CD4-positive, alpha-beta memory T cell (primary cell): ENCODE results near the gene ZNF823. TPM values are rescaled to one million over a fixed set of nuclear protein-coding genes. Genes with fewer than 3 reads are reported as not detected.
A peak's percentile ranks its signal among the peaks of the same experiment; 100 is the strongest.

Experiments used
- CTCF ChIA-PET: fragments of 350-600 bp; sonication (Branson Sonifier 250); formaldehyde crosslinking; loops from one replicate; lab custom pipeline; 2021; ENCODE audit warnings: inconsistent platforms; ENCODE audit not compliant: partially characterized antibody; lab: Charles Lee
- POLR2A ChIA-PET: fragments of 350-600 bp; sonication (Branson Sonifier 250); formaldehyde crosslinking; loops from one replicate; lab custom pipeline; 2021; ENCODE audit not compliant: partially characterized antibody; lab: Charles Lee
- DNase-seq, 5 donors: peaks; one replicate each; pipeline versions ENCODE4 v3.0.0 to v3.0.0-alpha.2; 2020 to 2022; ENCODE audit warnings: mixed read lengths in 1 of 5
- H3K27ac ChIP-seq: one replicate; pipeline ENCODE4 v1.7.0; 2013; ENCODE audit warnings: low read depth, low read length
- H3K27me3 ChIP-seq: 2 replicates; pipeline ENCODE4 v1.7.0; 2013; ENCODE audit warnings: mild to moderate bottlenecking, low read length, moderate library complexity; ENCODE audit not compliant: insufficient read depth
- H3K36me3 ChIP-seq: 2 replicates; pipeline ENCODE4 v1.7.0; 2013; ENCODE audit warnings: mild to moderate bottlenecking, low read length, moderate library complexity; ENCODE audit not compliant: insufficient read depth
- H3K4me1 ChIP-seq: 2 replicates; pipeline ENCODE4 v1.7.0; 2013; ENCODE audit warnings: mild to moderate bottlenecking, low read length, moderate library complexity; ENCODE audit not compliant: insufficient read depth
- H3K4me3 ChIP-seq, 2 donors: one replicate each; pipeline ENCODE4 v1.7.0; 2013; ENCODE audit warnings: low read length in 2 of 2, mild to moderate bottlenecking in 1 of 2
- H3K9me3 ChIP-seq, 2 donors: one replicate each; pipeline ENCODE4 v1.7.0; 2013; ENCODE audit warnings: low read length in 2 of 2, control low read depth in 1 of 2; ENCODE audit not compliant: control insufficient read depth in 1 of 2
- H3K27ac Mint-ChIP-seq, 7 donors: one replicate each; pipeline ENCODE4 v1.8.0; 2020 to 2021; ENCODE audit warnings: mixed read lengths in 7 of 7, mild to moderate bottlenecking in 6 of 7, inconsistent platforms in 3 of 7, moderate library complexity in 3 of 7
- H3K27me3 Mint-ChIP-seq, 2 donors: one replicate each; pipeline ENCODE4 v1.8.0; 2020 to 2021; ENCODE audit warnings: mixed read lengths in 2 of 2
- H3K36me3 Mint-ChIP-seq, 2 donors: one replicate each; pipeline ENCODE4 v1.8.0; 2020 to 2021; ENCODE audit warnings: mixed read lengths in 2 of 2, inconsistent platforms in 1 of 2, mild to moderate bottlenecking in 1 of 2
- H3K4me1 Mint-ChIP-seq, 4 donors: one replicate each; pipeline ENCODE4 v1.8.0; 2020 to 2021; ENCODE audit warnings: mixed read lengths in 4 of 4, mild to moderate bottlenecking in 1 of 4
- H3K4me3 Mint-ChIP-seq, 8 donors: one replicate each; pipeline ENCODE4 v1.8.0; 2020 to 2021; ENCODE audit warnings: mixed read lengths in 8 of 8, mild to moderate bottlenecking in 7 of 8, moderate library complexity in 6 of 8, inconsistent platforms in 3 of 8
- H3K9me3 Mint-ChIP-seq, 8 donors: one replicate each; pipeline ENCODE4 v1.8.0; 2020 to 2021; ENCODE audit warnings: mixed read lengths in 8 of 8, mild to moderate bottlenecking in 5 of 8, inconsistent platforms in 3 of 8, moderate library complexity in 1 of 8
- intact Hi-C: fragments of 100-400 bp; cut with micrococcal nuclease; formaldehyde crosslinking; loops from one replicate; pipeline ENCODE4 v1.15.1; 2023
- polyA plus RNA-seq, 2 donors: library from polyadenylated mRNA; unstranded; fragments of 300-500 nt; fragmentation: Illumina TruSeq; gene quantifications; one replicate each; pipeline ENCODE4 v1.2.3, GENCODE V29; 2021
- total RNA-seq, 2 experiments: library from RNA; stranded (reverse); gene quantifications; one replicate each; pipeline ENCODE4 v1.2.3, GENCODE V29; 2021

ZNF823 gene
- total and polyA plus RNA-seq, 4 experiments from 2014 or later: 0.92 to 5.4 (median 4.9) TPM

- Histone ChIP-seq H3K27me3 (no peaks in the 10 kb centered on the region), H3K4me3 (no peak overlapping the region), H3K36me3 (no peaks in the 10 kb centered on the region), H3K9me3 (no peaks in the 10 kb centered on the region), H3K4me1 (no peaks in the 10 kb centered on the region), H3K27ac (no peak overlapping the region)
- Mint-ChIP-seq H3K4me1 (no peaks in the 10 kb centered on the region), H3K4me3 (no peak overlapping the region), H3K9me3 (peaks cover 5 to 49% (median 38%) of the 10 kb centered on the region in 8 donors), H3K36me3 (peaks cover 3% of the 10 kb centered on the region in 2 donors), H3K27ac (no peak overlapping the region), H3K27me3 (peaks cover 0 to 2% of the 10 kb centered on the region in 2 donors)
- intact Hi-C loops: no loop called here
- no peak for DNase-seq
- ChIA-PET CTCF (no interaction called here), POLR2A (no interaction called here)
Measured at GRCh38 chr19:11745869-11746268, 7.1 kb upstream of the ZNF823 start.

- H3K36me3 ChIP-seq: no peaks in the 10 kb centered on the region
- Mint-ChIP-seq H3K9me3 (peaks cover 0 to 2% (median 0%) of the 10 kb centered on the region in 8 donors), H3K27ac (peak overlapping the region; percentile 46 to 90 (median 82)), H3K36me3 (peaks cover 3 to 6% of the 10 kb centered on the region in 2 donors), H3K27me3 (no peaks in the 10 kb centered on the region), H3K4me1 (peaks cover 15 to 30% (median 17%) of the 10 kb centered on the region in 4 donors), H3K4me3 (peak overlapping the region; percentile 96 to 100 (median 99))
- peak in 3 of 5 donors; percentile 30 to 44 (median 38) for DNase-seq
- H3K27ac ChIP-seq: peak overlapping the region; percentile 63
- H3K9me3 ChIP-seq: no peaks in the 10 kb centered on the region
- intact Hi-C loops: loop anchor here (1.0 to 10.0 kb wide), 3 partner anchors 38 to 187 kb away; partner anchors contain the start of genes ZNF491 and ZNF700
- ChIA-PET POLR2A (interaction anchor here (1.2 to 1.5 kb wide), 3 partner anchors 29 to 813 kb away, joined by 3 to 5 read pairs (median 5); partner anchors contain the start of gene ZNF441), CTCF (no interaction called here)
- peaks cover 15% of the 10 kb centered on the region for H3K4me1 ChIP-seq
- peak overlapping the region; percentile 45 to 80 for H3K4me3 ChIP-seq
- H3K27me3 ChIP-seq: no peaks in the 10 kb centered on the region
Measured at GRCh38 chr19:11737964-11738745, 591 bp downstream of the ZNF823 start.

- Mint-ChIP-seq H3K4me1 (peaks cover 15 to 30% (median 18%) of the 10 kb centered on the region in 4 donors), H3K36me3 (peaks cover 6 to 9% of the 10 kb centered on the region in 2 donors), H3K9me3 (peaks cover 0 to 2% (median 0%) of the 10 kb centered on the region in 8 donors), H3K4me3 (peak overlapping the region; percentile 43 to 100 (median 67)), H3K27ac (no peak overlapping the region), H3K27me3 (no peaks in the 10 kb centered on the region)
- H3K27me3 ChIP-seq: no peaks in the 10 kb centered on the region
- no peak for DNase-seq
- H3K4me1 ChIP-seq: peaks cover 15% of the 10 kb centered on the region
- H3K27ac ChIP-seq: no peak overlapping the region
- no peaks in the 10 kb centered on the region for H3K36me3 ChIP-seq
- no peak overlapping the region for H3K4me3 ChIP-seq
- POLR2A ChIA-PET: interaction anchor here (0.5 to 1.2 kb wide), 3 partner anchors 30 to 759 kb away, joined by 3 to 5 read pairs (median 3); partner anchors contain the start of gene ZNF441
- no peaks in the 10 kb centered on the region for H3K9me3 ChIP-seq
- intact Hi-C loops: loop anchor here (5.0 to 10.0 kb wide), 2 partner anchors 61 to 188 kb away; partner anchors contain the start of genes ZNF491 and ZNF700
- CTCF ChIA-PET: no interaction called here
Measured at GRCh38 chr19:11736696-11737095, 2.0 kb downstream of the ZNF823 start.

GRCh38 chr19:11735375-11735774 lies 3.4 kb downstream of the ZNF823 start:
- H3K4me3 ChIP-seq: no peak overlapping the region
- H3K4me1 ChIP-seq: peaks cover 15% of the 10 kb centered on the region
- H3K27ac ChIP-seq: no peak overlapping the region
- peaks cover 0 to 4% (median 1%) of the 10 kb centered on the region in 8 donors for H3K9me3 Mint-ChIP-seq
- no peak overlapping the region for H3K4me3 Mint-ChIP-seq
- peaks cover 6 to 13% of the 10 kb centered on the region in 2 donors for H3K36me3 Mint-ChIP-seq
- no peaks in the 10 kb centered on the region for H3K9me3 ChIP-seq
- ChIA-PET POLR2A (no interaction called here), CTCF (interaction anchor here (1.4 kb wide), 1 partner anchor 62 kb away, joined by 3 read pairs; no protein-coding TSS in a partner anchor)
- no peak for DNase-seq
- H3K27ac Mint-ChIP-seq: no peak overlapping the region
- peaks cover 15 to 30% (median 18%) of the 10 kb centered on the region in 4 donors for H3K4me1 Mint-ChIP-seq
- no peaks in the 10 kb centered on the region for H3K27me3 Mint-ChIP-seq
- H3K36me3 ChIP-seq: no peaks in the 10 kb centered on the region
- H3K27me3 ChIP-seq: no peaks in the 10 kb centered on the region
- intact Hi-C loops: loop anchor here (5.0 to 10.0 kb wide), 2 partner anchors 62 to 189 kb away; partner anchors contain the start of genes ZNF491 and ZNF700

GRCh38 chr19:11729586-11729985 lies 9.2 kb downstream of the ZNF823 start:
- Histone ChIP-seq H3K27me3 (no peaks in the 10 kb centered on the region), H3K4me3 (no peak overlapping the region), H3K36me3 (peaks cover 7% of the 10 kb centered on the region), H3K9me3 (peaks cover 0 to 7% of the 10 kb centered on the region in 2 donors), H3K4me1 (no peaks in the 10 kb centered on the region), H3K27ac (no peak overlapping the region)
- Mint-ChIP-seq H3K4me1 (peaks cover 0 to 2% (median 1%) of the 10 kb centered on the region in 4 donors), H3K36me3 (peaks cover 31 to 45% of the 10 kb centered on the region in 2 donors), H3K27me3 (no peaks in the 10 kb centered on the region), H3K27ac (no peak overlapping the region), H3K4me3 (peak overlapping the region in 1 of 8 donors; percentile 10), H3K9me3 (peaks cover 0 to 35% (median 21%) of the 10 kb centered on the region in 8 donors)
- intact Hi-C loops: no loop called here
- ChIA-PET CTCF (no interaction called here), POLR2A (no interaction called here)
- no peak for DNase-seq

- no peaks in the 10 kb centered on the region for H3K27me3 Mint-ChIP-seq
- ChIA-PET POLR2A (no interaction called here), CTCF (no interaction called here)
- intact Hi-C loops: no loop called here
- H3K9me3 ChIP-seq: peaks cover 5 to 44% of the 10 kb centered on the region in 2 donors
- no peak overlapping the region for H3K27ac Mint-ChIP-seq
- no peak for DNase-seq
- peaks cover 23% of the 10 kb centered on the region for H3K36me3 ChIP-seq
- peaks cover 58 to 63% of the 10 kb centered on the region in 2 donors for H3K36me3 Mint-ChIP-seq
- no peaks in the 10 kb centered on the region for H3K4me1 Mint-ChIP-seq
- no peaks in the 10 kb centered on the region for H3K27me3 ChIP-seq
- no peaks in the 10 kb centered on the region for H3K4me1 ChIP-seq
- H3K27ac ChIP-seq: no peak overlapping the region
- no peak overlapping the region for H3K4me3 Mint-ChIP-seq
- no peak overlapping the region for H3K4me3 ChIP-seq
- H3K9me3 Mint-ChIP-seq: peaks cover 0 to 81% (median 66%) of the 10 kb centered on the region in 8 donors
Measured at GRCh38 chr19:11722414-11722813, 16.3 kb downstream of the ZNF823 start.

GRCh38 chr19:11721681-11722080 lies 17.1 kb downstream of the ZNF823 start:
- H3K36me3 ChIP-seq: peaks cover 23% of the 10 kb centered on the region

More at GRCh38 chr19:11721681-11722080, 17.1 kb downstream of the ZNF823 start:
- Mint-ChIP-seq H3K4me1 (no peaks in the 10 kb centered on the region), H3K27ac (no peak overlapping the region), H3K36me3 (peaks cover 56 to 60% of the 10 kb centered on the region in 2 donors), H3K9me3 (peaks cover 0 to 84% (median 66%) of the 10 kb centered on the region in 8 donors), H3K27me3 (no peaks in the 10 kb centered on the region), H3K4me3 (no peak overlapping the region)
- no peak for DNase-seq
- intact Hi-C loops: no loop called here
- Histone ChIP-seq H3K27ac (no peak overlapping the region), H3K4me1 (no peaks in the 10 kb centered on the region), H3K9me3 (peaks cover 5 to 44% of the 10 kb centered on the region in 2 donors), H3K4me3 (no peak overlapping the region), H3K27me3 (no peaks in the 10 kb centered on the region)
- POLR2A ChIA-PET: no interaction called here
- CTCF ChIA-PET: no interaction called here
